Sigmoid colon (tissue), 4 donors: ENCODE measurements around the gene RAB23.

Experiments
- EP300 ChIP-seq, 4 donors: sonication (generic); formaldehyde crosslinking; IDR thresholded peaks; one replicate each; pipeline ENCODE4 v1.6.1; 2017; ENCODE audit warnings: antibody characterized with exemption in 4 of 4
- TF ChIP-seq, protein P1 (sequence below), 4 experiments: fragments of 450-650 bp in 3 of 4; fragments of 200-600 bp in 1 of 4; IDR thresholded peaks; one replicate each; pipeline ENCODE4 v1.5.1; 2016 to 2019; ENCODE audit warnings: antibody characterized with exemption in 4 of 4, mild to moderate bottlenecking in 3 of 4, moderate library complexity in 2 of 4

DNA sequence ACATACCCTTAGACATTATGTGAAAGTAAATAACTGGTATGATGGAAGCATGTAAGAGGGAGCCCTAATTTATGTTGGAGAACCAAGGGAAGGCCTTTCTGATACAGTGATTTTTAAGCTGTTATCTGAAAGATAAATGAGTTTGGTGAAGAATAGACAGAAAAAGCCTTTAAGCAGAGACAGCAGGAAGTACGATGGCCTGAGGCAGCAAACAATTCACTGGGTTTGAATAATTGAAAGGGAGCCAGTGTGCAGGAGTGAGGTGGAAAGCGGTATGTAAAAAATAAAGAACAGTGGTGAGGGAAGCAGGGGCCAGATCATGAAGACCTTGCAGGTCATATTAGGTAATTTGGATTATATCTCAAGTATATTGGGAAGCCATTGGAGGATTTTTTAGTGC lies 4.1 kb upstream of the RAB23 start:
- TF ChIP-seq, protein P1, sequence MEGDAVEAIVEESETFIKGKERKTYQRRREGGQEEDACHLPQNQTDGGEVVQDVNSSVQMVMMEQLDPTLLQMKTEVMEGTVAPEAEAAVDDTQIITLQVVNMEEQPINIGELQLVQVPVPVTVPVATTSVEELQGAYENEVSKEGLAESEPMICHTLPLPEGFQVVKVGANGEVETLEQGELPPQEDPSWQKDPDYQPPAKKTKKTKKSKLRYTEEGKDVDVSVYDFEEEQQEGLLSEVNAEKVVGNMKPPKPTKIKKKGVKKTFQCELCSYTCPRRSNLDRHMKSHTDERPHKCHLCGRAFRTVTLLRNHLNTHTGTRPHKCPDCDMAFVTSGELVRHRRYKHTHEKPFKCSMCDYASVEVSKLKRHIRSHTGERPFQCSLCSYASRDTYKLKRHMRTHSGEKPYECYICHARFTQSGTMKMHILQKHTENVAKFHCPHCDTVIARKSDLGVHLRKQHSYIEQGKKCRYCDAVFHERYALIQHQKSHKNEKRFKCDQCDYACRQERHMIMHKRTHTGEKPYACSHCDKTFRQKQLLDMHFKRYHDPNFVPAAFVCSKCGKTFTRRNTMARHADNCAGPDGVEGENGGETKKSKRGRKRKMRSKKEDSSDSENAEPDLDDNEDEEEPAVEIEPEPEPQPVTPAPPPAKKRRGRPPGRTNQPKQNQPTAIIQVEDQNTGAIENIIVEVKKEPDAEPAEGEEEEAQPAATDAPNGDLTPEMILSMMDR (IDR thresholded peaks at IDR 0.05): no peak
- no peak for TF ChIP-seq EP300 (IDR thresholded peaks at IDR 0.05)
